KMS-11 (cell line): ENCODE data around the gene SIAE.

Source experiments
- H2AFZ ChIP-seq: fragments of 200-600 bp; sonication (generic); 2 replicates; pipeline ENCODE4 v1.6.1; 2016; ENCODE audit warnings: antibody characterized with exemption, mixed run types, low read depth
- H3K27ac ChIP-seq: fragments of 200-600 bp; sonication (generic); 2 replicates; pipeline ENCODE4 v1.6.1; 2016; ENCODE audit warnings: mild to moderate bottlenecking, mixed run types
- H3K27me3 ChIP-seq: fragments of 200-600 bp; sonication (generic); 2 replicates; pipeline ENCODE4 v1.6.1; 2017; ENCODE audit warnings: mild to moderate bottlenecking, low read depth, mixed run types, moderate library complexity; ENCODE audit not compliant: insufficient read depth
- H3K36me3 ChIP-seq: fragments of 200-600 bp; sonication (generic); 2 replicates; pipeline ENCODE4 v1.6.1; 2017; ENCODE audit warnings: mild to moderate bottlenecking, mixed run types; ENCODE audit not compliant: insufficient read depth
- H3K4me1 ChIP-seq: fragments of 200-600 bp; sonication (generic); 2 replicates; pipeline ENCODE4 v1.6.1; 2016; ENCODE audit warnings: mild to moderate bottlenecking, low read depth, mixed run types; ENCODE audit not compliant: poor library complexity, severe bottlenecking
- H3K4me2 ChIP-seq: fragments of 200-600 bp; sonication (generic); 2 replicates; pipeline ENCODE4 v1.7.0; 2016; ENCODE audit warnings: mild to moderate bottlenecking, mixed run types
- H3K4me3 ChIP-seq: fragments of 200-600 bp; sonication (generic); IDR thresholded peaks from 2 replicates; pipeline ENCODE4 v1.6.1; 2017; ENCODE audit warnings: low read depth, low read length, mixed read lengths; ENCODE audit not compliant: insufficient read depth
- H3K79me2 ChIP-seq: fragments of 200-600 bp; sonication (generic); 2 replicates; pipeline ENCODE4 v1.6.1; 2016; ENCODE audit warnings: low read depth, mixed run types; ENCODE audit not compliant: insufficient read depth
- H3K9ac ChIP-seq: fragments of 200-600 bp; sonication (generic); 2 replicates; pipeline ENCODE4 v1.6.1; 2016; ENCODE audit warnings: mild to moderate bottlenecking, mixed run types
- H4K20me1 ChIP-seq: fragments of 200-600 bp; sonication (generic); 2 replicates; pipeline ENCODE4 v1.6.1; 2016; ENCODE audit warnings: mild to moderate bottlenecking, mixed run types; ENCODE audit not compliant: insufficient read depth
- CTCF ChIP-seq: fragments of 200-600 bp; sonication (generic); conservative IDR thresholded peaks from 2 replicates; pipeline ENCODE4 v1.6.1; 2017; ENCODE audit warnings: low read depth, mild to moderate bottlenecking, antibody characterized with exemption, low read length, moderate library complexity, mixed read lengths

SIAE gene

GRCh38 chr11:124635932-124636331 lies 37.6 kb downstream of the SIAE start:
- Histone ChIP-seq H3K36me3 (no peaks in the 10 kb centered on the region), H3K4me2 (no peak overlapping the region), H3K9ac (no peak overlapping the region), H3K27me3 (no peaks in the 10 kb centered on the region), H3K4me1 (no peaks in the 10 kb centered on the region), H3K27ac (no peak overlapping the region), H2AFZ (no peak overlapping the region), H3K4me3 (no peak overlapping the region), H4K20me1 (no peaks in the 10 kb centered on the region), H3K79me2 (no peaks in the 10 kb centered on the region)
- no peak for TF ChIP-seq CTCF

GRCh38 chr11:124633355-124633754 lies 40.2 kb downstream of the SIAE start:
- Histone ChIP-seq H3K4me3 (no peak overlapping the region), H3K36me3 (no peaks in the 10 kb centered on the region), H3K9ac (no peak overlapping the region), H3K4me1 (no peaks in the 10 kb centered on the region), H3K27me3 (no peaks in the 10 kb centered on the region), H3K27ac (no peak overlapping the region), H3K79me2 (no peaks in the 10 kb centered on the region), H4K20me1 (no peaks in the 10 kb centered on the region), H2AFZ (no peak overlapping the region), H3K4me2 (no peak overlapping the region)
- TF ChIP-seq CTCF: peak; percentile 42; the same call in 1 of the 2 replicates

GRCh38 chr11:124629961-124630360 lies 43.6 kb downstream of the SIAE start:
- no peak overlapping the region for H3K4me2 ChIP-seq
- H3K79me2 ChIP-seq: no peaks in the 10 kb centered on the region; the same call in 1 of the 2 replicates
- no peaks in the 10 kb centered on the region for H4K20me1 ChIP-seq
- H3K27ac ChIP-seq: no peak overlapping the region
- H3K4me1 ChIP-seq: no peaks in the 10 kb centered on the region
- no peak overlapping the region for H3K4me3 ChIP-seq
- no peak for TF ChIP-seq CTCF
- no peak overlapping the region for H3K9ac ChIP-seq
- H3K27me3 ChIP-seq: no peaks in the 10 kb centered on the region
- no peak overlapping the region for H2AFZ ChIP-seq
- no peaks in the 10 kb centered on the region for H3K36me3 ChIP-seq

GRCh38 chr11:124627546-124627945 lies 46.0 kb downstream of the SIAE start:
- H3K27me3 ChIP-seq: no peaks in the 10 kb centered on the region
- no peak overlapping the region for H3K4me2 ChIP-seq
- H4K20me1 ChIP-seq: no peaks in the 10 kb centered on the region
- H2AFZ ChIP-seq: no peak overlapping the region
- no peak overlapping the region for H3K9ac ChIP-seq
- peaks cover 6% of the 10 kb centered on the region for H3K4me1 ChIP-seq
- peaks cover 21% of the 10 kb centered on the region; the same call in 1 of the 2 replicates for H3K79me2 ChIP-seq
- TF ChIP-seq CTCF: no peak
- no peaks in the 10 kb centered on the region for H3K36me3 ChIP-seq
- no peak overlapping the region for H3K4me3 ChIP-seq
- H3K27ac ChIP-seq: no peak overlapping the region
